Measurements from ENCODE around the gene RBM10.
"Not testable (repeated sequence)": the region's sequence is repeated elsewhere in the genome, so short reads cannot be mapped to it uniquely, and the experiment has no call there.

Gene RBM10

GRCh38 chrX:47144626-47145394 is at the start of gene RBM10, which contains the start of gene NDUFB11:
Gene RBM10, plus strand, starts transcription at chrX:47145221. Its CDS starts 2,261 bp downstream, at chrX:47147482.
Gene NDUFB11, minus strand, starts transcription at chrX:47144702. Its CDS starts 23 bp downstream, at chrX:47144679.
- peak; percentile 50 for DNase-seq (ENCODE audit: low read depth)

DNA sequence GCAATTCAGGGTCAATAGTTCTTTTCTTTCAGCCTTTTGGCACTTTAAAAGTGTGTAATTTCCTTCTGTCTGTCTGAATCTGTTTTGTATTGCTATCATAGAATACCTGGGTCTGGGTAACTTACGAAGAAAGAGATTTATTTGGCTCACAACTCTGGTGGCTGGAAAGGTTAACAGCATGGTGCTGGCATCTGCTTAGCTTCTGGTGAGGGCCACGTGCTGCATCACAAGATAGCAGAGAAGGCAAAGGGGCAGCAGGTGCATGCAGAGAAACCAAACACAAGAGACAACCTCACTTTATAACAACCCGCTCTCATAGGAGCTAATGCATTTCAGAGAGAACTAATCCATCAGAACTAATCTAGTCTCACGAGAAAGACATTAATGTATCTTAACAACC is 48.0 kb upstream of the RBM10 start:
- no peak for DNase-seq (ENCODE audit: low read depth)

DNA sequence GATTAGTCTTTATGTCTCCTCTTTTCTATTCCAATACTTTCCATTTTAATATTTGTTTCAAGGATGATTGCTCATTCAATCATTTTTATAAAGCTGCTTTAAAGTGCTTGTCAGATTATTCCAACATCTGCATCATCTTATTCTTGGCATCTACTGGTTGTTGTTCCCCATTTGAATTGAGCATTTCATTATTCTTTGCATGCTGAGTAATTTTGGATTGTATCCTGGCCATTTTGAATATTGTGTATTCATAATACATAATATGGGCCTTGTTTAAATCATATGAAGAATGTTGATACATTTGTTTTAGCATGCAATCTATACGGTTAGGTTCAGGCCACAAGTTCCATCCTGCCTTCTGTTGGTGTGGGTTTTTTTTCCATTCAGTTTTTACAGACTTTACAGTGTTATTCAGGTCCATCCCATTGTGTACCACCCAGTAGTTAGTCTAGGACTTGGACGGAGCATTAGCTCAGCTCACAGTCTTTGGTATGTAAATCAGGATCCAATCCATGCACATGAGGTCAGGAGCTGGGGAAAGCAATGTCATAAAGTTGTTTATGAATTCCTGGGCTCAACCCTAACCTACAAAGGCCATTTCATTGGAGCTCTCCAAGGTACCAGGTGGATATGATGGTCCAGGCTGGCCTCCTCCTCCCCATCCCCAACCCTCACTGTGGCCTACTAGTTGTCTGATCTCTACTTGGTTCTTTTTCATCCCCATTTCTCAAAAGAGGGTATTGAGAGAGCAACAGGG is 46.5 kb upstream of the RBM10 start:
- DNase-seq (ENCODE audit: low read depth) = no peak

- DNase-seq (ENCODE audit: low read depth) = no peak
These were observed 43.8 kb upstream of the RBM10 start for GRCh38 chrX:47101206-47101605.

- not testable (repeated sequence) for DNase-seq (ENCODE audit: low read depth)
These were observed 33.9 kb upstream of the RBM10 start for GRCh38 chrX:47110936-47111615.

DNA sequence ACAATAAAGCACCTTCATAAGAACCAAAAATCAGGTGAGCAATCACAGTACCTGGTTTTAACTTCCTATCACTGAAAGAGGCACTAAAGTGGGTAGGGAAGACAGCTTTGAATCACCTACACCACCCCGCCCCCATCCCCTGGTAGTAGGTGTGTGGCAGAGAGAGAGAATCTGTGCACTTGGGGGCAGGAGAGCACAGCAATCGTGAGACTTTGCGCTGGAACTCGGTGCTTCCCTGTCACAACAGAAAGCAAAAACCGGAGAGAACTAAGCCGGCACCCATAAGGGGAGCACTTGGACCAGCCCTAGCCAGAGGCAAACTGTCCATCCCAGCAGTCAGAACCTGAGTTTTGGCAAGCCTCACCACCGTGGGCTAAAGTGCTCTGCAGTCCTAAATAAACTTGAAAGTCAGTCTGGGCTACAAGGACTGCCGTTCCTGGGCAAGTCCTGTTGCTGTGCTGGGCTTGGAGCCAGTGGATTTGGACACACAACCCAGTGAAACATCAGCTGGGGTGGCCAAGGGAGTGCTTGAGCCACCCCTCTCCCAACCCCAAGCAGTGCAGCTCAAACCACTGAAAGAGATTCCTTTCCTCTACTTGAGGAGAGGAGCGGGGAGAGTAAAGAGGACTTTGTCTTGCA is 32.6 kb upstream of the RBM10 start:
- no peak for DNase-seq (ENCODE audit: low read depth)

GRCh38 chrX:47116551-47117110 is 28.4 kb upstream of the RBM10 start:
- not testable (repeated sequence) for DNase-seq (ENCODE audit: low read depth)

DNA sequence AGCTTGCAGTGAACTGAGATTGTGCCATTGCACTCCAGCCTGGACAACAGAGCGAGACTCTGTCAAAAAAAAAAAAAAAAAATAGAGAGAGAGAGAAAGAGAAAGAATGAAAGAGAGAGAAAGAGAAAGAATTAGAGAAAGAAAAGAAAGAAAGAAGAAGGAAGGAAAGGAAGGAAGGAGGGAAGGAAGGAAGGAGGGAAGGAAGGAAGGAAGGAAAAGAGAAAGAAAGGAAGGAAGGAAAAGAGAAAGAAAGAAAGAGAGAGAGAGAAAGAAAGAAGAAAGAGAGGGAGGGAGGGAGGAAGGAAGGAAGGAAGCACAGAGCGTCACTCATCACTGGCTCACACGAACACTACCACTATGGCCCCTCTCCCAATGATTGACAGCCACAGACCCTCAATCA is 20.6 kb upstream of the RBM10 start:
- not testable (repeated sequence) for DNase-seq (ENCODE audit: low read depth)

DNA sequence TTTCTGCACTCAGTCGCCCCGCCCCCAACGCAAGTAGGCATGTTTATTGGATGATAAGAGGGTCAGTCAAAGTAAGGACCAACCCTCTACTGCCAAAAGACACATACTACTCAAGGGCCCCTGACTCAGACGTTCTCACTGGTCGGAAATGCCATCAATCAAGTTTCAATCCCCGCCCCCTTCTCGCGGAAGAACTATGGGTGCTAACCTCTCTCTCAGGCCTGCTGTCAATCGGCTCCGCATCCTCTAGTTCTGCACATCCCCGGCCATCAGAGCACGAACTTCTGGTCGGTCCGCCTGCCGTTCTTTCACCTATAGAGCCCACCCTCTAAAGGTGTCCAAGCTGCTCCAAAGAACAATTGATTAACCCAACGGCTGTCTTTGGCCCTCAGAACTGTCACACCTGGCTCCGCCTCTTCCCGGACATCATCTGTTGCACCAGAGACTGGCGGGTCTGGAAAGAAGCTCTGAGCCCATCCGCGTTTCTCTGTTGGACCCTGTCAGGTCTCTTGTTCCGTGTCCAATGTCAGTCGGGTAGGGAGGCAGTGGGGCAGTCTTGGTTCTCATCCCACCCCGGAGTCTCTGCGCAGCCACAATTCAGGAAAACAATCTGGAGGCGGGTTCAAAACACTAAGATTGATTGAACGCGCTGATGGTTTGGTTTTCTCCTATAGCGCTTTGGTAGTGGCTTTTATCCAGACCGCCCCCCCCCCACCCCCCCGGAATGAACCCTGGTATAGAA is 15.7 kb upstream of the RBM10 start:
- peak; percentile 49 for DNase-seq (ENCODE audit: low read depth)

DNA sequence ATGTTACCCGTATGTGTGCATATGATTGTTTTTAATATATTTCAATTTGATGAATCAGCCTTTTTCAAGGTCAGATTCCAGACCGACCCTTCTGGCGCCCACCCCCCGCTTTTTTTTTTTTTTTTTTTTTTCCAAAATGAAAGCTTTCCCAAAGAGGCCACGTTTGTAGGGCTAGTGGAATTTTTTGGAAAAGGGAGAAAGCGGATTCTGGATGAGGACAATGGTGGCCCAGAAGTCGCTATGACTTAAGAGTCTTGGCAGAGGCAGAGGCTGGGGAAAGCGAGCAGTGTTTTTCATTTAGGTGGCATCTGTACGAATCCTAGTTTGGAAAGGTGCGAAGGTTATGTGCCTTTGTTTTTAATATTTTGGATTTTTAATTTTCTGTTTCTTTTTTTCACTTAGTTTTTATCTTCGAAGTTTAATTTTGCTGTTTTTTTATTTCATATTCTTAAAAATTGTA is 15.1 kb upstream of the RBM10 start:
- DNase-seq (ENCODE audit: low read depth) = no peak

DNA sequence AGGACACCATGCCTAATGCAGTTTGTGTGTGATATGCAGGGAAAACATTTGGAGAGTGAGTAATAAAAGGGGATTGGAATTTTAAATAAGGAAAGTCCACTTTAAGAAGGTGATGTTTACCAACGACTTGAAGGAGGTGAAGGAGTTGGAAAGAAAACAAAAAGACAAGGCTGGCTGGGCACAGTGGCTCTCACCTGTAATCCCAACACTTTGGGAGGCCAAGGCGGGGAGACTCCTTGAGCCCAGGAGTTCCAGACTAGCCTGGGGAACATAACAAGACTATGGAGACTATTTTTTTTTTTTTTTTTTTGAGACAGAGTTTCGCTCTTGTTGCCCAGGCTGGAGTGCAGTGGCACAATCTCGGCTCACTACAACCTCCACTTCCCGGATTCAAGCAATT is 11.5 kb upstream of the RBM10 start:
- no peak for DNase-seq (ENCODE audit: low read depth)

DNA sequence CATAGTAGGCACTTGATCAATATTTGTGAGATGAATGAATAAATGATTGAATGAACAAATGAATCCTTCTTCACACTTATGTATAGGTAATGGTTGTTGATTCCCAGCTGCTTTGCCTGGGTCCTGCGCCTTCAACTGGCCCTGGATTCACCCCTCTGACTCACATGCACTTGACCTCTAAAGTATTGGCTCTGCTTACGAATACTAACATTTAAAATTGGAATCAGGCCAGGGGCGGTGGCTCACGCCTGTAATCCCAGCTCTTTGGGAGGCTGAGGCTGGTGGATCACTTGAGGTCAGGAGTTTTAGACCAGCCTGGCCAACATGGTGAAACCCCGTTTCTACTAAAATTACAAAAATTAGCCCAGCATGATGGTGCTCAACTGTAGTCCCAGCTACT is 9.4 kb upstream of the RBM10 start:
- not testable (repeated sequence) for DNase-seq (ENCODE audit: low read depth)

DNA sequence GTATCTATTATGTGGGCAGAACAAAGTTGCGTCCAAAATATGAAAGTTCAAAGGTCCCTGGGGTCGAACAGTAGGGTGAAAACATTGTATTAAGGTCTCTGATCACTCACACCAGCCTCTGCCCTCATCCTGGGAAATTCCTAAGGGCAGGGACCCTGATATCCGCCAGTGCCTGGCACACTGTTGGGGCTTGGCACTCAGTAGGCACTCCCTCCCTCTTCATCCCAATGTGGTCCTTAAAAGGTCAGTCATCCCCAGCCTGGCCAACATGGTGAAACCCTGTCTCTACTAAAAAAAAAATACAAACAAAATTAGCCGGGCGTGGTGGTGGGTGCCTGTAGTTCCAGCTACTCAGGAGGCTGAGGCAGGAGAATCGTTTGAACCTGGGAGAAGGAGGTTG is 6.8 kb upstream of the RBM10 start:
- DNase-seq (ENCODE audit: low read depth) = no peak

DNA sequence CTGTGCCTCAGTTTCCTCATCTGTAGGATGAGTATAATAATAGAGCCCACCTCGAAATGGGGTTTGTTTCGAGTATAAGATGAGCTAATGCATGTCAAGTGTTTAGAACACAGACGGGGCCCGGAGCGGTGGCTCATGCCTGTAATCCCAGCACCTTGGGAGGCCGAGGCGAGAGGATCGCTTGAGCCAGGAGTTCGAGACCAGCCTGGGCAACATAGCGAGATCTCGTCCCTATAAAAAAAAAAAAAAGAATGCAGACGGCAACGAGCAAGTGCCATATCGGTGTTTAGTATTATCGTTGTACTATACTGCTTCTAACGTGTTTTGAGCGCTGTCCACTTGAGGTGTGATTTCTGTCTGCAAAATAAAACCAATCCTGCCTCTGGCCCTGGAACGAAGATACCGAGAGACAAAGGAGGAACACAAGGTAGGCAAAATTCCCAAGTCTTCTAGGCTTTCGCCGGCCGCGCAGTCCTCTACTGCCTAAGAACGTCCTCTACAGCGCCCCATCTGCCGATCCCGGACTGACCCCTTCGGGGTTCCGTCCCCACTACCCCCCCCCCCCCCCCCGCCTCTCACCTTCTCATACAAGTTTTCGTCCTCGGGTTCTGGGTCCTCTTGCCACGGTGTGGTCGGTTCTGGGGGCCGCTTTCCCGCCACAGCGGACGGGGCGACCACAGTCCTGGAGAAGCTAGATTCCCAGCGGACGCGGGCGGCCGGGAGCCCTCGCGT is 961 bp upstream of the RBM10 start:
- no peak for DNase-seq (ENCODE audit: low read depth)

- DNase-seq (ENCODE audit: low read depth) = no peak
These were observed 537 bp downstream of the RBM10 start for GRCh38 chrX:47145395-47146120.

DNA sequence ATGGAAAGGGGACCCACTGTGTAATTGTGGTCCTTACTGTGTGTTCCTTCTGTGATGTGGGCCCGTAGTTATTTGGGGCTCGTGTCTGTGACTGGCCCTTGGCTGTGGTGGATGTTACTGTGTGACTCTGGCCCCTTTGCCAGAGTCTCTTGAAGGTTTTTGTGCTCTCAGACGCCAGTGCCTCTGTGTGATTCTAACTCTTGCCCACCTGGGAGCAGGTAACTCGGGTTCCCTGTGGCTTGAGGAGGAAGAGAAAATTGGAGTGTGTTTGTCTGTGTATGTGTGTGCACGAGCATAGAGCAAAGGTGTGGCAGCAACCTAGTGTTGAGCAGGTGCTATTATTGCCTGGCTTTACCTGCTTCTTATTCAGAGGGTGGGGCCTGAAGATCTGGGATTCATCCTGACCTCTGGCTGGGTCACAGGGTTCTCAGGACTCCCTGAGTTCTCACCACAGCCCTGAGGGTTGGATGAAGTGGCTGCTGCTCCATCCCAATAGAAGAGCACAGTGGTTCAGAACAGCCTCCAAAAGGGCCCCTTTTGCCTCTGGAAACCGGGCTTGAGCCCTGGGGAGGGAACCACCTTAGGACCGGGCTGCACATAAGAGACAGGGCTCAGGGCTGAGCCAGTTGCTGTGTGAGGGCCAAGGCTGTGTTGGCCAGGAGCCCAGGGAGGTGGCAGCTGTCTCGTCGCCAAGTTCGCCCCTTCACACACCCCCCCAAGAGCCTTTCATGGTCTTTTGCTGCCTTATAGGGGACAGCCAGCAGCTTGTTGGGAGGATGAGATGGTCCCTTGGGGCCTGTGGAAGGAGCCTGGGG is 1.3 kb downstream of the RBM10 start:
- DNase-seq (ENCODE audit: low read depth) = no peak

DNA sequence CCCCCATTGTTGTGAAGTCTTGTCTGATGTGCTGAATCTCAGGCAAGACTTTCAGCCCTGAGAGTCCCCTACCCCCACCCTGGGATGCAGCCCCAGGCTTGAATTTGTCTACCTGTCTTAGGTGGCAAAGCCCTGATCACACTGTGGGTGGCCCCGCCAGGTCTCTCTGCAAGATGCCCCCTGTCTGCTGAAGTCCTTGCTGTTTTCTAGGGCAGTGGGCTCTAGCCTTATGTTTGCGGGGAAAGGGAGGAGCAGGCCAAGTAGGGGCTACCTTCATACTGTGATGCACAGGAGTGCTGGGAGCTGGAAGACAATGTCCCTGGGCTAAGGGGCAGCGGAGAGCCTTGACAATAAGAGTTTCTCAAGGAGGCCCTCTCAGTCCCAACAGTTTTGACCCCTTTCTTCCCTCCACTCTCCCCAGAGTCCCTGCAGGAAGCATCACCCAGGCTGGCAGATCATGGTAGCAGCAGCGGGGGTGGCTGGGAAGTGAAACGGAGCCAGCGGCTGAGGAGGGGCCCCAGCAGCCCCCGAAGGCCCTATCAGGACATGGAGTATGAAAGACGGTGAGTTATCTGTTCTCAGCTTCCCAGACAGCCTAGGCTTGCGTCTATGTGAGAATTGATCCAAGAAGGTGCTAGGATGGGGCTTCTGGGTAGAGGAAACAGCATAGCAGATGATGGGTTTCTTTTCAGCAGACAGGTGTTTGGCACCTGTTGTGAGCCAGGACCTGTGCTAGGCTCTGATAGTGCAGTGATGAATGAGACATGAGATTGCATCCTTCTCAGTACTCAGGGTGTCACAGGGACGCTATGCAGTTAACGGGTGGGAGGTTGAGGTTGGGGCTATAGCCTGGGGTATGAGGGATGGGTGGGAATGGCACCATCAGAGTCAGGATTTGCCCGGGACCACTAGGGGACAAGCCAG is 2.2 kb downstream of the RBM10 start:
- DNase-seq (ENCODE audit: low read depth) = no peak

DNA sequence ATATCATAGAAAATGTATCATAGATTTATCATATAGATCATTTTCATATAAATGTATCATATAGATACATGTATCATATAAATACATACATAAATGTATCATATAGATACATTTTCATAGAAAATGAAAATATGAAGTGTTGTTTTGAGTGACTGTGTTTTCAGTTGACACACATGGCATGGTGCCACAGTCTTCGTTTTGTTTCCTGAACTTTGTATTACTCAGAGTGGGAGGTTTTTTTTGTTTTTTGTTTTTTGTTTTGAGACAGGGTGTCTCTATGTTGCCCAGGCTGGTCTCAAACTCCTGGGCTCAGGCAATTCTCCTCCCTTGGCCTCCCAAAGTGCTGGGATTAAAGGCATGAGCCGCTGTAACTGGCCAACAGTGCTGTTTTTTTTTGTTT is 3.9 kb downstream of the RBM10 start:
- DNase-seq (ENCODE audit: low read depth) = no peak

All from stimulated activated CD8-positive, alpha-beta memory T cell treated with anti-CD3 and anti-CD28 coated beads, Interleukin-15, amount 100 ng/mL, for 24 hours (primary cell).